HUES64 (cell line): ENCODE measurements around the gene FAM240A.

Source experiments
- H3K27ac ChIP-seq: 2 replicates; pipeline ENCODE4 v1.7.0; 2013; ENCODE audit warnings: low read depth, low read length, inconsistent platforms
- H3K27me3 ChIP-seq: 2 replicates; pipeline ENCODE4 v1.6.1; 2013; ENCODE audit warnings: mild to moderate bottlenecking, low read length; ENCODE audit not compliant: insufficient read depth
- H3K36me3 ChIP-seq: 2 replicates; pipeline ENCODE4 v1.6.1; 2013; ENCODE audit warnings: mild to moderate bottlenecking, low read length; ENCODE audit not compliant: insufficient read depth
- H3K4me1 ChIP-seq: 2 replicates; pipeline ENCODE4 v1.6.1; 2013; ENCODE audit warnings: mild to moderate bottlenecking, low read length, moderate library complexity; ENCODE audit not compliant: insufficient read depth
- H3K4me3 ChIP-seq: 2 replicates; pipeline ENCODE4 v1.5.1; 2013; ENCODE audit warnings: mild to moderate bottlenecking, low read length, moderate library complexity
- H3K9ac ChIP-seq: 2 replicates; pipeline ENCODE4 v1.6.1; 2013; ENCODE audit warnings: mild to moderate bottlenecking, low read depth, low read length
- H3K9me3 ChIP-seq: 2 replicates; pipeline ENCODE4 v1.6.1; 2013; ENCODE audit warnings: low read depth, low read length; ENCODE audit not compliant: insufficient read depth
- WGBS: fragments of 150-250, 120-280 bp; methylation state at CpG from one replicate; pipeline ENCODE4 v1.1.7; 2013; ENCODE audit warnings: missing lambda C conversion rate; 5-methylcytosine and 5-hydroxymethylcytosine counted together

FAM240A gene

DNA sequence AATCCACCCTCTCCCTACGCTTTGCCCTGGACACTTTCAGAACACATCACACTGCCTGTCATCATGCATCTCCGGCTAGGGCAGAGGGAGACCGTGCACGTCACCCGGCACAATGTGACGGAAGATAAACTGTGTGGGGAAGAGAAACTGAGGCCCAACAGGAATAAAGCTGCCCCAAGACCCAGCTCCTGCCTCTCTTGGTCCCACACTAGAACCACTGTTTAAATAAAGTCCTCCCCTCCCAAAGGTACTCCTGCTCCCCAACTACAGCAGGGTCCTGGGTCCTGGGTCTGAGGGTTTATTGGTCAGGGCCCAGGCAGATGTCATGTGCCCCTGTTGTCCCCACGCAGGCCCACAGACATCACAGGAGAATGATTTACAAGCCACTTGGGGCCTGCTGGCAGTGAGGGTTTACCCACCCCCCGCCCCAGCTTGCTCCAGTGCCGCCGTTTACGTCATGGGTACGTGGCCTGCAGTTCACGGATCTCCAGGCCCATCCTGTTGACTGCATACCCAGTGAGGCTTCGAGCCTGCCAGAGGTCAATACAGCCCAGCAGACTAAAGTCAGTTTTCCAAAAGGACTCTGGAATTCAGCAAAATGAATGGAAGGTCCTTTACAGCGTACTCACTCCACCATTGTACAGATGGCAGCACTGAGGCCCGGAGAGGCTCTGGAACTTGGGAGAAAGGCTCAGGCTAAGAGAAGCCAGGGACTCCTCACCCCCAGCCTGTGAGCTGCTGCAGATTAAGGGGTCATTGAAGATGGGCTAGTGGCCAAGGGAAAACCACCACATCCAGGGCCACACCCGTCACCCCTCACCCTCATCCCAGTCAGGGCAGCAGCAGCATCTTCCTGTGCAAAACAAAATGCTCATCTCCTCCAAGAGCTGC lies 57.9 kb downstream of the FAM240A start:
- Histone ChIP-seq H3K36me3 (no peaks in the 10 kb centered on the region), H3K9me3 (no peaks in the 10 kb centered on the region), H3K9ac (no peak overlapping the region), H3K27me3 (no peaks in the 10 kb centered on the region), H3K4me3 (no peak overlapping the region), H3K27ac (no peak overlapping the region), H3K4me1 (no peaks in the 10 kb centered on the region)
- WGBS, result 93% methylated on average over 16 of the region's 17 CpGs

DNA sequence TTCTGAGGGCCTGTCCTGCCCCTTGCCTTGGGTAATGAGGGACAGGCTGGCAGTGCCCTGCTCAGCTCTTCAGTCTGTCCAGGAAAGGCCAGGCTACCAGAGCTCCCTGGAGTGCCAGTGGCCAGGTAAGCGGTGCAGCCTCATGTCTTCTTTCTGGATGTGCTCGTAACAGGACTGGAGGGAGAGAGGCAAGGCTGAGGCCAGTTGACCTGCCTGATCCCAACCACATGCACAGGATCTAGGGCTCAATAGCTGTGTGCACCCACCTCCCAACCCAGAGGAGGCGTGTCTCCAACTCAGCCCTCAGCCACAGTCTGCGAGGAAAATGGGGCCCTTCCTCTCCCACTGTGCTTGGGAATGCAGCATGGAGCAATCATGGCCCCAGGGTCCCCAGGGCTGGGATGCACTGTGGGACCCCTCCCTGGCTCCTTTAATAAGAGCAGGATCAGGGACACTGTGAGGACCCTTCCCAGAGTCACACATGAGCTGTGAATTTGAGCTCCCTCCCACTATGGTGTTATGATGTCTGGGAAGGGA lies 58.6 kb downstream of the FAM240A start:
- WGBS, result 95% methylated on average over 4 of the region's 4 CpGs
- no peaks in the 10 kb centered on the region for H3K9me3 ChIP-seq
- H3K4me1 ChIP-seq, result no peaks in the 10 kb centered on the region
- no peaks in the 10 kb centered on the region for H3K36me3 ChIP-seq
- H3K9ac ChIP-seq, result no peak overlapping the region
- H3K27ac ChIP-seq, result no peak overlapping the region
- H3K27me3 ChIP-seq, result no peaks in the 10 kb centered on the region
- H3K4me3 ChIP-seq, result no peak overlapping the region

DNA sequence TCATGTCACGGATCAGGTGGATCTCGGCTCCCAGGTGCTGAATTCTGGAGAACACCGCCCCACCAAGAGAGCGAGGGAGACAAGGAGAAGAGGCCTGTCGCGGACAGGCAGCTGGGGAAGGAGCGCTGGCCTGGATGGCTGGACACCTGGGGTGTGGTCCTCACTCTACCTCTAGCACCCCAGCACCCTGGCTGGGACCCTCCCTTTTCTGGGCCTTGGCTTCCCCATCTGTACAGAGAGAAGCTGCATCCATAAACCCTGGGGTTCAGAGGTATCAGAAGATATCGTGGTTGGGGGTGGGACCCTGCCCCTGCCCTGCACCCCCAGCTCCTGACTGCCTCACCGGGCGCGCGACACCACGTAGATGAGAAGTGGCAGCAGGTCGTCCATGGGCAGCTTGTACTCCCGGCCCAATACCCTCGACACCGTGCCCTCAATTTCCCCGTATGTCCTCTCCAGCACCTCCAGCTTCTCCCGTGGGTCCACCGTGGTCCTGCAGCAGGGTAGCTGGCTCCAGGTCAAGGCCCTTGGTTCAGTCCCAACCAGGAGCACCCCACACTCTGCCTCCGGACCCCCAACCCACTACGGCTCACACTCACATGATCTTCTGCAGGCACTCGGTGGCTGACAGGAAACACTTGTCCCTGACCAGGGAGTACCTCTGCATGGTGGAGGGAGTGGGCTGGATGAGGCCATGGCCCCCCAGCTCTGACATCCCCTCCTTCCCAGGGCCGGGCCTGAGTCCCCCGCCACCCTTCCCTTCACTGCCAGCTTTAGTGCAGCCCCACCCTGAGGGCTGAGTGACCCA lies 59.4 kb downstream of the FAM240A start:
- H3K27me3 ChIP-seq, result no peaks in the 10 kb centered on the region
- H3K4me3 ChIP-seq, result no peak overlapping the region
- WGBS, result 96% methylated on average over 25 of the region's 25 CpGs
- no peaks in the 10 kb centered on the region for H3K4me1 ChIP-seq
- no peak overlapping the region for H3K9ac ChIP-seq
- H3K36me3 ChIP-seq, result no peaks in the 10 kb centered on the region
- H3K27ac ChIP-seq, result no peak overlapping the region
- H3K9me3 ChIP-seq, result no peaks in the 10 kb centered on the region

DNA sequence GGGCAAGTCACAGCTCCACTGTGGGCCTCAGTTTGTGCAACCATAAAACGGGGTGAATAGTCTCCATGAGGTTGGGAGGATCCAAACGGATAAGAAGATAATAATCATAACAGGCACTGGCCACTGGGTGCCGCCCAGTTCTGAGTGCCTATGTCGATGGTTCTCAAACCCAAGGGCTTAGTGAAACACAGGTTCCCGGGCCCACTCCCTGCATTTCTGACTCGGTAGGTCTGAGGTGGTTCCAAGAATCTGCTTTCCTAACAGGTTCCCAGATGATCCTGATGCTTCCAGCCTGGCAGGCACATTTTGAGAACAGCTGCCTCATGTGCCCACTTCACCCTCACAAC lies 60.0 kb downstream of the FAM240A start:
- Histone ChIP-seq H3K4me1 (no peaks in the 10 kb centered on the region), H3K36me3 (no peaks in the 10 kb centered on the region), H3K9ac (no peak overlapping the region), H3K27me3 (no peaks in the 10 kb centered on the region), H3K4me3 (no peak overlapping the region), H3K9me3 (no peaks in the 10 kb centered on the region), H3K27ac (no peak overlapping the region)
- WGBS, result 93% methylated on average over 6 of the region's 6 CpGs

DNA sequence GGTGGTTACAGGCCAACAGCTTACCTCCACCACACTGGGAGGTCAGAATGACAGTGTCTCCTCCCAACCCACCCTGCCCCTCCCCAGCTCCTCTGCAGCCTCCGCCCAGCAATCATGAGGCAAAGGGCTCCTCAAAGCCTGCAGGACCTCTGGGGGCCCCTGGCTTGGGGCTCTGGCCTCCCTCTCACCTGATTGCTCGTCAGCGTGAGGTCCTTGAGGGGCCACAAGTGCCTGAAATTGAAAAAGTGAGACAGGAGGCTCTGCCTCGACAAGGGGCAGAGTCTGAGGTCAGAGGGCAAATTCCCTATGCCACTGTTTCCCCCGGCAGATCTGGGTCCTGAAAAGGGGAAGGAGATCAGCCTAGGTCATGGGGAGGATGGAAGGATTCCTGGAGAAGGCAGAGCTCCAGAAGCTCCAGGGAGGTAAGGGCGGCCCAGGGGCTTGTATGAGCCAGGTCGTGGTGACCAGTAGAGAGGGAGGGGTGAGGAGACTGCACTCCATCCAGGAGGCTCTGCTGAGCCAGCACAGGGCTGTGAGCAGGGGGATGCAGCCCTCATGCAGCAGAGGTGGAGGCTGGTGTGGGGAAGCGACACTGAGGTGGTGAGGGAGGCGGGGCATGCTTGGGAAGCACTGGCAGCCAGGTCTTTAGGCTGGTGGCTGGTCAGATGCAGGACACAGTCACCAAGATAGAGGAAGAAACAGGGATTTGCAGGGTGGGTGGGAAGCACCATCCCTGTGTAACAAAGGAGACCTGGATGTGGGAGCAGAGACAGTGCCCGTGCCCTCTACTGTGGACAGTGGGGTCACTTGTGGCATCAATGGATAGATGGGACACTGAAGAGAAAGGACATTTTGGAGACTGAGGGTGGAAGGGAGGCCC lies 61.1 kb downstream of the FAM240A start:
- H3K4me3 ChIP-seq, result no peak overlapping the region
- H3K4me1 ChIP-seq, result no peaks in the 10 kb centered on the region
- H3K9me3 ChIP-seq, result no peaks in the 10 kb centered on the region
- WGBS, result 88% methylated on average over 10 of the region's 10 CpGs
- no peak overlapping the region for H3K27ac ChIP-seq
- H3K36me3 ChIP-seq, result no peaks in the 10 kb centered on the region
- H3K9ac ChIP-seq, result no peak overlapping the region
- H3K27me3 ChIP-seq, result no peaks in the 10 kb centered on the region

DNA sequence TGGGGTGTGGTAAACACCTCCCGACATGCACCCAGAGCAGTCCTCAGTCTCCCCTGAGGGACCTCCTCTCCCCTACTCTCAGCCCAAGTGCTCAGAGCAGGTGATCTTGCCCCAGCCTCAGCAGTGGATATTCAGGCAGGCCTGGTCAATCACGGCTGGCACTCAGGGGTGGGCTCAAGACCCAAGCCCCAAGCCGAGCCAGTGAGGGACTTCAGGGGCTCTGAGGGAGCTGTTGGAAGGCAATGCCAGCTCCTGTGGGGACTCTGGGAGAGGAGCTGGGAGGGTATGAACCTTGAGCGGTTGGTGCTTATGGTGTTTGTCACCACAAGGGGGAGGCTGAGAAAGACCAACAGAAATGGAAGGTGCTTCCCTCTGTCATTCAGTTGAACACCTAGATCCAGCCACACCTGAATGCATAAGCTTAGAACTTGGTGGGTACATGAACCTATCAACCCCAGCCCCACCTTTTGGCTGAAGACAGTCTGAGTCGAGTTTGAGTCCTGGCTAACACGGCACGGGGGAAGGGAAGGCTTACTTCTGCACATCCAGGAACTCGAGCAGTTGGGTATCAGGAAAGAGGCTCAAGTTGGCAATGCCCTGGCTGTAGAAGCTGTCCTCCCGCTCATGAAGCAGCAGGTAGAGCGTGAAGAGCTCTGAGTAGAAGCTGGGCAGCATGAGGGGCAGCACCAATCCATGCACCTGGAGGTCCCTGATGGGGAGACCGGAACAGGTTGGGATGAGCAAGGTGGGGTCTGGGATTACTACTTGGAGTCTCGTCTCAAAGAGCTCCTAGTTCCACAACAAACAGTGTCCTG lies 61.9 kb downstream of the FAM240A start:
- H3K9ac ChIP-seq, result no peak overlapping the region
- no peak overlapping the region for H3K27ac ChIP-seq
- H3K4me3 ChIP-seq, result no peak overlapping the region
- no peaks in the 10 kb centered on the region for H3K36me3 ChIP-seq
- H3K27me3 ChIP-seq, result no peaks in the 10 kb centered on the region
- 91% methylated on average over 12 of the region's 12 CpGs for WGBS
- no peaks in the 10 kb centered on the region for H3K4me1 ChIP-seq
- no peaks in the 10 kb centered on the region for H3K9me3 ChIP-seq

DNA sequence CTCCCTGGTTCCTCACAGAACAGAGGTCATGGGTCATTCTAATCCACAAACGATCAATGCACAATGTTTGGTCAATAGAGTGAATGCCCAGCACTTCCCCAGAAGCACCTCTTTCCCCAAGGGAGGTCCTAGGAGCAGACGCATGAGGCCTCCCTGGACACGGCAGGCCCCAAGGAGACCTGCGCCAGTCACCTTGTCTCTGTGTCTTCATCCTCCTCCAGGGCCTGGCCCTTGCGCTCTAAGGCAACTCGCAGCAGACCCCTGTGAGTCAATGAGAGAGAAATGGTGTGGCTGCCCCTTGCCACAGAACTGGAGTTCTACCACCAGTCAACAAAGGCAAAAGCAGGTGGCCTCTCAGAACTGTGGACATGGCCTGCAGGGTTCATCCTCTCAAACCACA lies 63.1 kb downstream of the FAM240A start:
- Histone ChIP-seq H3K36me3 (no peaks in the 10 kb centered on the region), H3K4me1 (no peaks in the 10 kb centered on the region), H3K27ac (no peak overlapping the region), H3K9ac (no peak overlapping the region), H3K27me3 (no peaks in the 10 kb centered on the region), H3K4me3 (no peak overlapping the region), H3K9me3 (no peaks in the 10 kb centered on the region)
- 92% methylated on average over 6 of the region's 6 CpGs for WGBS
